Activated T-helper 2 cell treated with anti-CD3 and anti-CD28 coated beads, Interferon-gamma antibody, Interleukin-2, Interleukin-4, amounts not matched to agents 10 μg/mL and 5 μg/mL and 100 μg/mL, durations not matched to agents 14 hours and 24 hours and 36 hours (primary cell): ENCODE data around the gene ASB16. TPM values are rescaled to one million over a fixed set of nuclear protein-coding genes. Genes with fewer than 3 reads are reported as not detected.

Experiments
- DNase-seq: peaks from one replicate; pipeline ENCODE4 v3.0.0; 2021; ENCODE audit warnings: low spot score
- H3K27ac Mint-ChIP-seq: one replicate; pipeline ENCODE4 v1.8.0; 2021; ENCODE audit warnings: mixed read lengths
- H3K27me3 Mint-ChIP-seq: one replicate; pipeline ENCODE4 v1.8.0; 2021; ENCODE audit warnings: low read depth, mixed read lengths
- H3K36me3 Mint-ChIP-seq: one replicate; pipeline ENCODE4 v1.8.0; 2021; ENCODE audit warnings: low read depth, mixed read lengths
- H3K4me1 Mint-ChIP-seq: one replicate; pipeline ENCODE4 v1.8.0; 2021; ENCODE audit warnings: low read depth, mixed read lengths
- H3K4me3 Mint-ChIP-seq: one replicate; pipeline ENCODE4 v1.8.0; 2021; ENCODE audit warnings: low read depth, mild to moderate bottlenecking, moderate library complexity, mixed read lengths
- H3K9me3 Mint-ChIP-seq: one replicate; pipeline ENCODE4 v1.8.0; 2021; ENCODE audit warnings: mixed read lengths
- intact Hi-C: fragments of 100-400 bp; cut with micrococcal nuclease; formaldehyde crosslinking; loops from one replicate; pipeline ENCODE4 v1.15.1; 2023
- total RNA-seq: library from RNA; stranded (reverse); gene quantifications from 2 replicates; pipeline ENCODE4 v1.2.3, GENCODE V29; 2022

Gene ASB16
- total RNA-seq, 1 donor from 2014 or later: 0.59 TPM

DNA sequence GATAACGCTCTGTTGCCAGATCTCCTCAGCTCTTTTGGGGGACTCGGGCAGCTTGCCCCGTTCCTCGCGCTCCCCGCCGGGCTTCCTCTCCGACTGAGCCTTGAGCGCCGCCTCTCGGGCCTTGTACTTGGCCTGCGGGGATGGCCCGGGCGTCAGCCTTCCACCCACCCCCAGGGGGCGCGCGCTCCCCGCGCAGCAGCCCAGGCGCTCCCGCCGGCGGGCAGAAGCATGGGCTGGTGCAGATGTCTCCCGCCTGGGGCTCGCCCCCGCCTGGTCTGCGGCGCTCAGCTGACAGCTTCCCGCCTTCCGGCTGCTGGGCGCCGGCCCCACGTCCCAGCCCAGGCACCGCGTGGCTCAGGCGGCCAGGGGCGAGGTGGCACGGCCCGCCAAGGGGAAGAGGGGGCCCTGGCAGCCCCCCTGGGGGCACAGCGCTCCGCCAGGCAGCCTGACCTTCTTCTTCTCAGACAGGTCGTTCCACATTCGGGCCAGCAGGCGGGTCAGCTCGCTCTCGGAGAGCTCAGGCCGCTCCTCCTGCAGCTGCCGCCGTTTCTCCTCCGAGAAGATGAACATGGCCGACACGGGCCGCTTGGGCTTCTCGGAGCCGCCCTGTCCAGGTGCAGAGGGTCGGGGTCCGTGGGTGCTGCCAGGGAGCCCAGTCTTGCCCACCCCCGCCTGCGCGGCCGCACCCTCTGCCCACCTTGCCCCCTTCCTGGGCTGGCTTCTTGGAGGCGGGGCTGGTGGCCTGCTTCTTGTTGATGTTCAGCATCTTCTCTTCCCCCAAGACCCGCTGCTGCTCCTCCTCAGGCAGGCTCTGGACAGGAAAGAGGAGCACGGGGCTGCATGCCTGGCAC is 40.1 kb downstream of the ASB16 start:
- H3K27ac Mint-ChIP-seq: peak overlapping the region; percentile 88
- peak; percentile 91 for DNase-seq
- peak overlapping the region; percentile 75 for H3K4me3 Mint-ChIP-seq
- H3K4me1 Mint-ChIP-seq: peaks cover 23% of the 10 kb centered on the region
- peaks cover 86% of the 10 kb centered on the region for H3K36me3 Mint-ChIP-seq
- no peaks in the 10 kb centered on the region for H3K27me3 Mint-ChIP-seq
- intact Hi-C loops: loop anchor here (1.0 kb wide), 4 partner anchors 8 to 121 kb away; partner anchors contain the start of gene SLC25A39
- H3K9me3 Mint-ChIP-seq: no peaks in the 10 kb centered on the region

- Mint-ChIP-seq H3K9me3 (no peaks in the 10 kb centered on the region), H3K27ac (peak overlapping the region; percentile 42), H3K27me3 (no peaks in the 10 kb centered on the region), H3K36me3 (peaks cover 87% of the 10 kb centered on the region), H3K4me1 (peaks cover 31% of the 10 kb centered on the region), H3K4me3 (no peak overlapping the region)
- intact Hi-C loops: no loop called here
- DNase-seq: no peak
Observed at GRCh38 chr17:44211281-44212265, 41.1 kb downstream of the ASB16 start.

DNA sequence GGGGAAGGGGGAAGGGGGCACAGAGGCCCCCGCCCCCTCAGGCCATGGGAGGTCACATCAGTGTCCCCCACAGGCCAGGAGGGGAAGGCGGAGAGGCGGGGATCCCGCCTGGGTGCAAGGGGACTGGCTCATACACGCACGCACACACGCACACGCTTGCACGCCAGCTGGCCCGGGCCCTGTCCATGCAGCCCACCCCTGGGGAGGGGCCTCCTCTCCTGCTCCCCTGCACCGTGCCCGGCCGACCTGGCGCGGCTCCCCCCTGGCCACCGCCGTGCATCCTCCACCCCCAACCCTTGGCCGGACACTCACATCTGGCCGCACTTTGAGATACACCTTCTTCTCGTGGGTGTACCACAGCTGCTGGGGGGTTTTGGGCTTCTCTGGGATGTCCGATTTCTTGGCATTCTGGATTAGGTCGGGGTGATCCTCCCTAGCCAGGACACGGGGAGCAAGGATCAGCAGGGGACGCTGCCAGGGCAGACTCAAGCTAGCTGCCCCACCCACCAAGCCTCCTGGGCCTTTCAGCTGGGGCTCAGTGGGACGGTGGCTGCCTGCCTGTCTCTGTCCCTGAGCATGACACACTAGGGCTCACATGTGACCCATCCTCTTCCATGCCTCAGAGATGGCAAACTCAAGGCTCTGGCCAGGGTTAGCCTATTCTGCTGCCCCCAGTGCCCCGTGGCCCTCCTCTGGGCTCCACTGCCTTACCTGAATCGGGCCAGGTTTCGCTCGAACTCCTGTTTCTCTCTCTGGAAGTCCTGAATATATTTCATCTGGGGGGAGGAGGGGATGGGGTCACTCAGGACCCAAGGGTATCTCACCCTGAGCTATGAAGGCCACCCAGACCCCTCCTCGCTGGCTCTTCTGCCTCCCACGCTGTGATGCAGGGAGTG is 42.3 kb downstream of the ASB16 start:
- no peak overlapping the region for H3K4me3 Mint-ChIP-seq
- H3K9me3 Mint-ChIP-seq: no peaks in the 10 kb centered on the region
- peak overlapping the region; percentile 46 for H3K27ac Mint-ChIP-seq
- DNase-seq: no peak
- no peaks in the 10 kb centered on the region for H3K27me3 Mint-ChIP-seq
- peaks cover 40% of the 10 kb centered on the region for H3K4me1 Mint-ChIP-seq
- intact Hi-C loops: no loop called here
- H3K36me3 Mint-ChIP-seq: peaks cover 89% of the 10 kb centered on the region

DNA sequence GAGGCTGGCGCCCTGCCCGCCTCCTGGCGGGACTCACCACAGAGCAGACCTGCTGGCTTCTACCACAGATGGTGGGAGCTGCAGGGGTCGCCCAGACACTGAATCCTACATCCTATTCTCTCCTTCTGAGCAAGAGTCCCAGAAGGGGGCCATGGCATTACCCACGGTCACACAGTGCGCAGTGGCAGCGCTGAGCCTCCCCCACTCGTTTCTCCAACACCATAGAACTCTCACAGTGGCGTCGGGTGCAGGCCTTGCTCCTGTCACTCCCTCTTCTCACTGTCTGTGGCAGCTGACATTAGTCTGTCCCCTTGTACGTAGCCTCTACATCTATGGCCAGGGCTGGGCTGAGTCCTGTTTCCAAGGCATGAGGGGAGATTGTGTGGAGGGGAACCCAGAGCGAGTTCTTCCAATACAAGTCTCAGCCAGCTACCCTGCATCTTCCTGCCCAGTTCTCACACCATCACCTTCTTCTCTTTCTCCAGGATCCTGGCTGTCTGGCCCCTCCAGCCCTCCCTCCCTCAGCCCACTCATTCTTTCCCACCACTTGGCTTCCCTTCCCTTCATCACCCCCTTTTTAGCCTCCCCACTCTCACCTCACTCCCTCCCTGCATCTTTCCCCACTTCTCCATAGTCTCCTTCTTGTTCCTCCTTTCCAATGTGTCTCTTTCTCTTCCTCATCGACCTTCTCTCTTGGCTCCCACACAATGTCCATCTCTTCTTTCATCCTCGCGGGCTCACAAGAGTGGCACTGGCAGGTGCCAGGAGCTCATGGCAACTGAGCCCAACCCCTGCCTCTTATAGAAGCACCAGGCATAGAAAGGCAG is 43.1 kb downstream of the ASB16 start:
- intact Hi-C loops: no loop called here
- no peak for DNase-seq
- H3K4me3 Mint-ChIP-seq: no peak overlapping the region
- no peaks in the 10 kb centered on the region for H3K9me3 Mint-ChIP-seq
- H3K27me3 Mint-ChIP-seq: no peaks in the 10 kb centered on the region
- H3K36me3 Mint-ChIP-seq: peaks cover 82% of the 10 kb centered on the region
- peak overlapping the region; percentile 6 for H3K27ac Mint-ChIP-seq
- H3K4me1 Mint-ChIP-seq: peaks cover 37% of the 10 kb centered on the region

DNA sequence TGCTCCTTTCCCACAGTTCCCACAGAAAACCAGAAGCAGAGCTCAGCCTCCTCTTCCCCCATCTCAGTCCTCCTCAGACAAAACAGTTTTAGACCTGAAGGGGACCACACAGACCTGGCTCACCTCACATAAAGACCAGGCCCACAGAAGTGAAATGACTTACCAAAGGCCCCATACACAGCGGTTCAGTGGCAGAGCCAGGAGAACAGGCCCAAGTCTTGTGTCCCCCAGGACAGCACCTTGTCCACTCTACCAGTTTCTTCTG is 43.7 kb downstream of the ASB16 start:
- intact Hi-C loops: no loop called here
- H3K36me3 Mint-ChIP-seq: peaks cover 78% of the 10 kb centered on the region

GRCh38 chr17:44214896-44215295 is 44.4 kb downstream of the ASB16 start:
- intact Hi-C loops: no loop called here

More for the DNA sequence above, 43.7 kb downstream of the ASB16 start:
- H3K9me3 Mint-ChIP-seq: no peaks in the 10 kb centered on the region
- H3K4me1 Mint-ChIP-seq: peaks cover 37% of the 10 kb centered on the region
- no peak for DNase-seq
- no peaks in the 10 kb centered on the region for H3K27me3 Mint-ChIP-seq
- H3K4me3 Mint-ChIP-seq: no peak overlapping the region
- H3K27ac Mint-ChIP-seq: no peak overlapping the region

GRCh38 chr17:44216173-44216572 is 45.7 kb downstream of the ASB16 start:
- no peak for DNase-seq
- no peaks in the 10 kb centered on the region for H3K27me3 Mint-ChIP-seq
- H3K4me3 Mint-ChIP-seq: peak overlapping the region; percentile 97
- no peaks in the 10 kb centered on the region for H3K9me3 Mint-ChIP-seq
- peak overlapping the region; percentile 93 for H3K27ac Mint-ChIP-seq
- peaks cover 27% of the 10 kb centered on the region for H3K4me1 Mint-ChIP-seq
- intact Hi-C loops: no loop called here
- peaks cover 63% of the 10 kb centered on the region for H3K36me3 Mint-ChIP-seq

More at GRCh38 chr17:44214896-44215295, 44.4 kb downstream of the ASB16 start:
- Mint-ChIP-seq H3K9me3 (no peaks in the 10 kb centered on the region), H3K4me1 (peaks cover 30% of the 10 kb centered on the region), H3K27ac (peak overlapping the region; percentile 48), H3K4me3 (no peak overlapping the region), H3K36me3 (peaks cover 71% of the 10 kb centered on the region), H3K27me3 (no peaks in the 10 kb centered on the region)
- no peak for DNase-seq

DNA sequence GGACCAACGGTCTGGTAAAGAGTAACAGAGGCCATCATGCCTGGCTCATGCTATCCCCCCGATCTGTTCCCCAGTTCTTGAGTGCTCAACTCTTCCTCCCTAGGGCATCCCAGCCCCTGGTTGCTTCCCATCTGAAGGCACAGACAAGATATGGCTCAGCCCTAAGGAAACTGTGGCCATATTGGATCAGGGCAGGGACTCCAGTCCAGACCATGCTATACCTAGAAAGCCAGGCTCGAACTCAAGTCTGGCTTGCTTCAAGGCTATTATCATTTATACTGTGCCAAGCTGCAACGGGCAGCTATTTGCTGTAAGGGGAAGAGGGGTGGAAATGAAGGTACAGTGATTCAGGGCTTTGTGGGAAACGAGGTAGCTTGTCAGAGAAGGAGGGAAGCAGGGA is 46.2 kb downstream of the ASB16 start:
- peaks cover 27% of the 10 kb centered on the region for H3K4me1 Mint-ChIP-seq
- peaks cover 58% of the 10 kb centered on the region for H3K36me3 Mint-ChIP-seq
- intact Hi-C loops: no loop called here
- peak overlapping the region; percentile 97 for H3K4me3 Mint-ChIP-seq
- H3K27me3 Mint-ChIP-seq: no peaks in the 10 kb centered on the region
- no peaks in the 10 kb centered on the region for H3K9me3 Mint-ChIP-seq
- DNase-seq: no peak
- H3K27ac Mint-ChIP-seq: peak overlapping the region; percentile 93

- peaks cover 54% of the 10 kb centered on the region for H3K36me3 Mint-ChIP-seq
- no peak for DNase-seq
- H3K27me3 Mint-ChIP-seq: no peaks in the 10 kb centered on the region
- intact Hi-C loops: loop anchor here (1.0 kb wide), 2 partner anchors 8 to 18 kb away; no protein-coding TSS in a partner anchor
- H3K9me3 Mint-ChIP-seq: no peaks in the 10 kb centered on the region
- peak overlapping the region; percentile 97 for H3K4me3 Mint-ChIP-seq
- peak overlapping the region; percentile 93 for H3K27ac Mint-ChIP-seq
- peaks cover 36% of the 10 kb centered on the region for H3K4me1 Mint-ChIP-seq
Observed at GRCh38 chr17:44217738-44218343, 47.3 kb downstream of the ASB16 start.

DNA sequence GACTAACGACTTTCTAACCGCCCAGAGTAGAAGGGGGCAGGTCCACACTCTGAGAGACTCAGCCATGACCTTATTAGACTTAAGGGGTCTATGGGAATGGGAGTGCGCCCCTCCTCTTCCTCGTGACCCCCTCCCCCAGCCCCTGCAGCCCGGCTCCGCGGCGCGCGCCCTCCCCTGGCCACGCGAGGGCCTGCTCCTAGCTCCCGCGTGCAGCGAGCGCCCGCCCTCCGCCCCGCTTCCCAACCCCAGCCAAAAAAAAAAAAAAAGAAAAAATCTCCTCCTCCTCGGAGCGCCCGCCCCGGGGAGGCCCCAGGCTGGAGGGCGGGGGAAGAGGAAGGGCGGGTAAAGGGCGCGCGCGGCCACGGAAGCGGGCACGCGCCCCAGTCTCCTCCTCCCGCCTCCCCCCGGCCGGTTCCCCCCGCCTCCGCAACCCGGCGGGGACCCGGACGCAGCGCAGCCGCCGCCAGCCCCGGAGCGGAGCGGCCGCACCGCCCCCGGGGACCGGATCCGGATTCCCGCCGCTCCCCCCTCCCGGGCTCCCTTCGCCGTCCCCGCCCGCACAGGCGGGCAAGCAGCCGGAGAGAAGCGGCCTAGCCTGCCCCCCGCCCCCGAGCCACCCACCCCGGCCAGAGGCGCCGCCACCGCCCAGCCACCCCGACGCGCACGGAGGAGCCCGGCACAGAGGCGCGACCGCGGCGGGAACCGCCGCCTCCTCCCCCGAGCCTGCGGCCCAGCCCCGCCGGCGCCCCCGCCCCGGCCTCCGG is 48.0 kb downstream of the ASB16 start:
- Mint-ChIP-seq H3K9me3 (no peaks in the 10 kb centered on the region), H3K27me3 (no peaks in the 10 kb centered on the region), H3K36me3 (peaks cover 48% of the 10 kb centered on the region), H3K27ac (peak overlapping the region; percentile 93), H3K4me3 (peak overlapping the region; percentile 97), H3K4me1 (peaks cover 38% of the 10 kb centered on the region)
- DNase-seq: peak; percentile 86
- intact Hi-C loops: loop anchor here (1.0 kb wide), 2 partner anchors 8 to 18 kb away; no protein-coding TSS in a partner anchor
